GM21360 (cell line): Measurements from ENCODE around the gene EXOC3L4.
"Not testable (repeated sequence)": the region's sequence is repeated elsewhere in the genome, so short reads cannot be mapped to it uniquely, and the experiment has no call there.

Experiments used
- ATAC-seq: cut with Tn5 transposase; IDR thresholded peaks from one replicate; pipeline ENCODE4 v1.9.1; 2021; ENCODE audit warnings: mild to moderate bottlenecking, moderate library complexity; ENCODE audit not compliant: unreplicated experiment

The EXOC3L4 gene

DNA sequence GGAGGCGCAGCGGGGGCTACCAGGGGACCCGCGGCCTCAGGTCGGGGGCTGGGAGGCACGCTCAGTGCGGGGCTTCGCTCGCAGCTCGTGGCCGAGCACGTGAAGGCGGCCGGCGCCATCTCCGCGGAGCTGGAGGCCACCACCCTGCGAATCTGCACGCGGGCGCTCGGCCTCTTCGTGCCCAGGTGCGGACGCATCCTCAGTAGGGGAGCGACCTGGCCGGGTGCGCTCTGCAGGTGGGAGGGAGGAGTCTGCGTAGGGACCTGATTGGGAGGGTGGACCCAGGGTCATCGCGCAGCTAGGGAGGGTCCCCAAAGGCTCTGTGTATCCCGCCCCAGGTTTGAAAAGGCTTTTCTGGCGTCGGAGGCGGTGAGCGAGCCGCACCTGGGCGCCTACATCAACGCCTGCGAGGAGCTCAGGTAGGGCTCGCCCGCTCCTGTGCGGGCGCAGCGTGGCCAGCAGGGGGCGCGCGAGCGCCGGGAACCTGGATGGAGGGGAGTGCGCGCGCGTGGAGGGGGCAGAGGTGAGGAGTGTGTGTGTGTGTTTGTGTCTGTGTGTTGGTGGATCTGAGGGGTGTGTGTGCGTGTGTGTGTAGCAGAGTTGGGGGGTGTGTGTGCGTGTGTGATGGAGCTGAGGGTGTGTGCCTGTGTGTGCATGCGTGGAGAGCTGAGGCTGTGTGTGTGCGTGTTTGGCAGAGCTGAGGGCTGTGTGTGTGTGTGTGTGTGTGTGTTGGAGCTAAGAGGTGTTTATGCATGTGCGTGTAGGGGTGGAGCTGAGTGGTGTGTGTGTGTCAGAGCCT lies 10.3 kb downstream of the EXOC3L4 start:
- ATAC-seq = peak; percentile 43

DNA sequence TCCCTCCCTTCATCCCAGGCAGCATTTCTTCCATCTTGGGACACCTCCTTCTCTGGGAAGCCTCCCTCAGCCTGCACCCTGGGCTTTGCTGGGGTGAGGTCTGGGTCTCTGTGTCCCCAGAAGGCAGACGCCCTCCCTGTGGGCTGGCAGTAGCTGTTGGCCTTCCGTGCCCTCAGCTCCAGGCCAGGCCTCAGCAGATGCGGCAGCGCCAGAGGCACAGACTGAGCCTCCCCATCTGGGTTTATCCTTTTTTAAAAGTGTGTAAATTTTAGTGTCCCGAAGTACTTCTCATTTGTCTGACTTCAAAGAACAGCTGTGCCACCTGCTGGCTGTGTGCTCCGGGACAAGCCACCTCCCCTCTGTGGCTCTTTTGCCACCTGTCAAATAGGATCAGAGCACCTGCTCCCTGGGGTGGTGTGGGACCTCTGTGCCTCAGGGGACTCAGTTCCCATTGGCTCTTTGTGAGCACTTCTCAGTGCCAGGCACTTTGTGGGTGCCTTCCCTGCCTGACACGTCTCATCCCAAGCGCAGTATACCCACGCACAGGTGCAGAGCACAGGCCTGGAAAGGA lies 11.1 kb downstream of the EXOC3L4 start:
- ATAC-seq = no peak

- ATAC-seq = no peak
These were observed 12.9 kb downstream of the EXOC3L4 start for GRCh38 chr14:103107455-103107854.

GRCh38 chr14:103107941-103108748 lies 13.6 kb downstream of the EXOC3L4 start:
- ATAC-seq = no peak

DNA sequence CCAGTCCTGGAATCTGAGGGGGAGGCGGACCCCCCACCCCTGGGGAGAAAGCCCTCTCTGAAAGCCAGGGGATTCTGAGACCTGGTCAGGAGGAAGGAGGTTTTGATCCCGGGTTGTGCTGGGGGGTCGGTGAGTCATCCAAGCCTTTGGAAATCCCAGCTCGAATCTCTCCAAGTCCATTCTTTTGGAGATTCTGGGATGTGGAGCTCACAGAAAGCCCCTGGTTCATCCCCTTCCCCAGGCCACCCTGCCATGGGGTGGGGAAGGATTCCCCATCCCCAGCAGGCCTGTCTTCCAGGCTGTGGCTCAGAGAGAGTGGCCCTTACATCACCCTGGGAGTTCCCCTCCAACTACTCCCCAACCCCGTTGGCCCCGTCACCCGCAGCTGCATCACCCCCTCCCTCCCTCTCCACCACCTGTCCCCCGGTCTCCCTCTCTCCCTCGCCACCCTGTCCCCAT lies 14.3 kb downstream of the EXOC3L4 start:
- no peak for ATAC-seq

DNA sequence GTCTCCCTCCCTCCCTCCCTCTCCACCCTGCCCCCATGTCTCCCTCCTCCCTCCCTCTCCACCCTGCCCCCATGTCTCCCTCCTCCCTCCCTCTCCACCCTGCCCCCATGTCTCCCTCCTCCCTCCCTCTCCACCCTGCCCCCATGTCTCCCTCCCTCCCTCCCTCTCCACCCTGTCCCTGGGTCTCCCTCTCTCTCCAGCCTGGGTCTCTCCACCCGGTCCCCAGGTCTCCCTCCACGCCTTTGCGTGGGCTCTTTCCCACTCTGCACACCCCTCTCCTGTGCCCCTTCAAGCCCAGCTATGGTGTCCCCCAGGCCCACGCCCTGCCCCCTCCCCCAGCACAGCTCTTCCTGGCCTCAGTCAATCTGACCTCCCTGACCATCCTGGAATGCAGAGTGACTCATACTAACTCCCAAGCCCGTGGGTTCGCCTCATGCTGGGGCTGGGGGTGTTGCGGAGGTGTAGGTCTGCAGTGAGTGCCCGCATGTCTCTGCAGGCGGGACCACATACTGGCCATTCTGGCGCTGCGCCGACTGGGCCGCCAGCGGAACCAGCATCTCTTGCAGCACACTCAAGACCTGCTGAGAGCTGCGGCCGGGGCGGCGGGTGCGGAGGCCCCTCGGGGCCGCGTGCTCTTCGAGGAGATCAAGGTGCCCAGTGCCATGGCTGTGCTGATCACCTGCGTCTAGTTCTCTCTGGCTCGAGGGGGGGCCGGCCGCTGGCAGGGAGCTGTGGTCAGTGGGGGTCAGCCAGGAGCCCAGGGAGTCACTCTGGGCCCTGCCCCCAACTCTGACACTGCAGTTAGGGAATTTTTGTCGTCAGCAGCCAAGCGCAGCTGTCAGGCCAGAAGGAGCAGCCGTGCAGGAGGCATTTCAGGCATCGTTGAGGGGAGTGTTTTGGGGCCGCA lies 15.3 kb downstream of the EXOC3L4 start:
- no peak for ATAC-seq

- no peak for ATAC-seq
These were observed 16.2 kb downstream of the EXOC3L4 start for GRCh38 chr14:103110681-103111231.

DNA sequence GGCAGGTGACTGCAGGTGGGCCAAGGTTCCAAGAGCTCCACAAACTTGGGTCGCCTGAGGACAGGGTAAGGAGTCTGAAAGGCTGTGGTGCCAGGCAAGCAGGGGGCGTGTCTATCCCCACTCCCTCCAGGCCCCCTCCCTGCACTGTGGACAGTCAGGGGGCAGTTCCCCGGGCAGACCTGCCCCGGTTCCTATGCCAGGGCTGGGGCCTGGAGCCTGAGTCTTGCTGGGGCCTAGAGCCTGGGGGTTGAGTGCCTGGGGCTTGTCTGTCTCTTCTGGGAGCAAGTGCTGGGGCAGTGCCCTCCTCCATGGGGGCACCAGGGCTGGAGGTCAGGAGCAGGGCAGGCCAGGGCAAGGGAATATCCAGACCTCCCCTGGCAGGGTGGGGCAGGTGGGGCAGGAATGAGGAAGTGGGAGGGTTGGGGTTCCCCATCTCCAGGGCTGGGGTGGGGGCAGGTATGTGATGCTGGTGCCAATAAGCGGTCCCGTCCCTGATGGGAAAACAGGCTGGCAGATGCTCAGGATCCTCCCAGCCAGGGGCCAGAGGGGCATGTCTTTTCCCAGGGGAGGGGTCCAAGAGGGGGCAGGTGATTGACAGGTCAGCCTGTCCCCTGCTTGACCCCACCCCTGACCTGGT lies 16.8 kb downstream of the EXOC3L4 start:
- ATAC-seq = no peak

GRCh38 chr14:103112400-103113243 lies 18.1 kb downstream of the EXOC3L4 start:
- ATAC-seq = no peak

GRCh38 chr14:103113303-103113702 lies 18.8 kb downstream of the EXOC3L4 start:
- ATAC-seq = no peak

- no peak for ATAC-seq
These were observed 19.2 kb downstream of the EXOC3L4 start for GRCh38 chr14:103113774-103114173.

DNA sequence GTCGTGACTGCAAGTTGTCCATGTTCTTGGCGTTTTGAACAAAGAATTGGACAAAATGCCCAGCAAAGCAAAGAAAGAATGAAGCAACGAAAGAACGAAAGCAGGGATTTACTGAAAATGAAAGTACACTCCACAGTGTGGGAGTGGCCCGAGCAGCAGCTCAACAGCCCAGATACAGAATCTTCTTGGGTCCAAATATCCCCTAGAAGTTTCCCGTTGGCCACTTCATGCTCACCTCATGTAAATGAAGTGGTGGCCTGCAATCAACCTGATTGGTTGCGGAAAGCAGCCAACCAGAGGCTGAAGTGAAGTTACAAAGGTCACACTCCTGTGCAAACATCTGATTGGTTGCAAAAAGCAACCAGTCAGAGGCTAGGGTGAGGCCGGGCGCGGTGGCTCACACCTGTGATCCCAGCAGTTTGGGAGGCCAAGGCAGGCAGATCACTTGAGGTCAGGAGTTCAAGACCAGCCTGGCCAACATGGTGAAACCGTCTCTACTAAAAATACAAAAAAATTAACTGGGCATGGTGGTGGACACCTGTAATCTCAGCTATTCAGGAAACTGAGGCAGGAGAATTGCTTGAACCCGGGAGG lies 20.7 kb downstream of the EXOC3L4 start:
- not testable (repeated sequence) for ATAC-seq

- ATAC-seq = no peak
These were observed 21.5 kb downstream of the EXOC3L4 start for GRCh38 chr14:103115845-103116572.

- ATAC-seq = no peak
These were observed 22.1 kb downstream of the EXOC3L4 start for GRCh38 chr14:103116636-103117035.

- ATAC-seq = not testable (repeated sequence)
These were observed 23.0 kb downstream of the EXOC3L4 start for GRCh38 chr14:103117499-103117898.

DNA sequence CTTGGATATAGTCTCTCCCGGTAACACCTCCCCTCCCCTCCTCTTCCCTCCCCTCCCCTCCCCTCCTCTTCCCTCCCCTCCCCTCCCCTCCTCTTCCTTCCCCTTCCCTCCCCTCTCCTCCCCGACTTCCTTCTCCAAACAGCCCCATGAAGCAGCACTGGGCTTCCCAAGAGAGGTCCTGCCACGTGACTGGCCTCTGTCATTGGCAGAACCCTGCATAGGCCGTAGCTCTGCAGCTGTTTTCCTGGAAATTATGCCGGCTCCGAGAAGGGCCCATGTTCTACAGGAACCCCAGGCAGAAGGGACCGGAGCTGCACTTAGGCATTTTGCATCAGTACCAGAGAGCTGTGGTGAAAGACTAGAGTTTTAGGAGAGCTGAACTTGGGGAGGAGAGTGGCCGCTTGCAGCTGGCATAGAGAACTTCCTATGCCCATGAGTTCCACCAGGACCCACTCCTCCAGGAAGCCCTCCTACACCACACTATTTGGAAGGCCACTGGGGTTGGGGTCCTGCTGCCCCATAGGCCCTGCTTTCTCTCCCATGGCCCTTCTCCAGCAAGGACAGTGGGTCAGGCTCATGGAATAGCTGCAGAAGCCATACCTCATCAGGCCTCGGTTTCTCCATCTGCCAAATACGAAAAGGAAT lies 23.6 kb downstream of the EXOC3L4 start:
- no peak for ATAC-seq

- ATAC-seq = no peak
These were observed 24.3 kb downstream of the EXOC3L4 start for GRCh38 chr14:103118663-103119404.
